GM19395 (cell line): ENCODE measurements around the gene OASL.

Experiments
- ATAC-seq: cut with Tn5 transposase; IDR thresholded peaks from one replicate; pipeline ENCODE4 v1.9.1; 2021; ENCODE audit warnings: mild to moderate bottlenecking, moderate library complexity; ENCODE audit not compliant: unreplicated experiment

OASL gene

GRCh38 chr12:120994059-120994458 is 45.0 kb downstream of the OASL start:
- ATAC-seq, result no peak

GRCh38 chr12:120993496-120993895 is 45.5 kb downstream of the OASL start:
- ATAC-seq, result no peak

GRCh38 chr12:120992989-120993388 is 46.1 kb downstream of the OASL start:
- ATAC-seq, result no peak

- ATAC-seq, result no peak
Measured at GRCh38 chr12:120991965-120992364, 47.1 kb downstream of the OASL start.

GRCh38 chr12:120990487-120991055 is 48.5 kb downstream of the OASL start:
- no peak for ATAC-seq

- ATAC-seq, result no peak
Measured at GRCh38 chr12:120989687-120990086, 49.4 kb downstream of the OASL start.

GRCh38 chr12:120988658-120989057 is 50.4 kb downstream of the OASL start:
- no peak for ATAC-seq

- no peak for ATAC-seq
Measured at GRCh38 chr12:120988234-120988633, 50.8 kb downstream of the OASL start.

- no peak for ATAC-seq
Measured at GRCh38 chr12:120984351-120984898, 54.6 kb downstream of the OASL start.

- ATAC-seq, result no peak
Measured at GRCh38 chr12:120983759-120984158, 55.3 kb downstream of the OASL start.

- no peak for ATAC-seq
Measured at GRCh38 chr12:120982659-120983058, 56.4 kb downstream of the OASL start.

GRCh38 chr12:120981407-120981941 is 57.6 kb downstream of the OASL start:
- no peak for ATAC-seq

GRCh38 chr12:120980800-120981368 is 58.2 kb downstream of the OASL start:
- no peak for ATAC-seq

- ATAC-seq, result no peak
Measured at GRCh38 chr12:120979862-120980696, 59.0 kb downstream of the OASL start.

GRCh38 chr12:120979220-120979861 is 59.7 kb downstream of the OASL start:
- no peak for ATAC-seq

GRCh38 chr12:120978296-120979219 is 60.5 kb downstream of the OASL start, which contains the start of gene HNF1A:
Gene HNF1A, plus strand, starts transcription at chr12:120978543. Its CDS starts 226 bp downstream, at chr12:120978769.
- no peak for ATAC-seq

- ATAC-seq, result no peak
Measured at GRCh38 chr12:120977531-120978295, 61.3 kb downstream of the OASL start.

GRCh38 chr12:120972870-120973543 is 66.0 kb downstream of the OASL start:
- ATAC-seq, result no peak
